Measurements from ENCODE around the gene LARGE1.

GRCh38 chr22:33680632-33681031, 239.6 kb downstream of the LARGE1 start:
- TF ChIP-seq CTCF (conservative IDR thresholded peaks at IDR 0.05; ENCODE audit: low read length): no peak
- no peak for TF ChIP-seq EZH2phosphoT487 (IDR thresholded peaks at IDR 0.05; ENCODE audit: borderline replicate concordance)
